ENCODE measurements around the gene IRX2.

- TF ChIP-seq CTCF (IDR thresholded peaks at IDR 0.05; ENCODE audit: low read depth, low read length): no peak
- no peak for TF ChIP-seq EZH2phosphoT487 (IDR thresholded peaks at IDR 0.05; ENCODE audit: low read depth)
These were observed 28.0 kb upstream of the IRX2 start for GRCh38 chr5:2779459-2779858.

Data from OCI-LY3 (cell line).